Measurements from ENCODE around the gene LORICRIN. TPM values are rescaled to one million over a fixed set of nuclear protein-coding genes. Genes with fewer than 3 reads are reported as not detected.
A peak's percentile ranks its signal among the peaks of the same experiment; 100 is the strongest.

Gene LORICRIN
- total and polyA plus RNA-seq, 9 of the 15 experiments (the other 6 are each of a cell fraction or from before 2014, with no cell fraction given) = not detected

DNA sequence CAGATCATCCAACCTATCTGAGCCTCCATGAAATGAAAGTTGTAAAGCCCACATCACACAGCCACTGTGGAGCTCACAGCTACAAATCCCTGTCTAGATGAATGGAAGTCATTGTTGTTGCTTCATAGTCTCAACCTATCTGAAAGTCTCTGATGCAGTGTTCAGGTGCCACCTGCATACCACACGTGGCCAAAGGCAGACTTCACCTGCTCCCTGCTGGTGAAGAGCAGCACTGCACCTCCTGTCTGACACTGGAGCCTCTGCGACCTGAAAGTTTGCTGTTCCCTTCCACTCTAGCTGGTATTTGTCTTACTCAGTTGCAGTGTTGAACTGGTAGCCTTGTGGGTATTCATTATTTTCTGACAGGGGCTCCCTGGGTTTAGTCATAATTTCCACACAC lies 18.4 kb downstream of the LORICRIN start (continued):
- no peak for TF ChIP-seq KDM1A (IDR thresholded peaks at IDR 0.05)
- no peak for TF ChIP-seq BDP1 (IDR thresholded peaks at IDR 0.05; ENCODE audit: insufficient read depth, insufficient read length)
- TF ChIP-seq ZKSCAN8 (CRISPR knock-in tag; IDR thresholded peaks at IDR 0.05) = 0 out of 2 replicates have a peak, but pooled peaks have one; percentile 29
- no peak for TF ChIP-seq DNMT1 (IDR thresholded peaks at IDR 0.05)
- no peak for TF ChIP-seq CBX2 (IDR thresholded peaks at IDR 0.05; ENCODE audit: insufficient read depth, low read length, poor library complexity, severe bottlenecking)
- no peak for TF ChIP-seq ZBTB5 (IDR thresholded peaks at IDR 0.05)
- TF ChIP-seq ZNF174 (CRISPR knock-in tag; IDR thresholded peaks at IDR 0.05) = no peak
- no peak for TF ChIP-seq ZNF561 (CRISPR knock-in tag; conservative IDR thresholded peaks at IDR 0.05)
- TF ChIP-seq POLR2H (tag; IDR thresholded peaks at IDR 0.05; ENCODE audit: low read depth) = no peak
- no peak for TF ChIP-seq ZNF324 (CRISPR knock-in tag; IDR thresholded peaks at IDR 0.05)
- TF ChIP-seq, protein P1, sequence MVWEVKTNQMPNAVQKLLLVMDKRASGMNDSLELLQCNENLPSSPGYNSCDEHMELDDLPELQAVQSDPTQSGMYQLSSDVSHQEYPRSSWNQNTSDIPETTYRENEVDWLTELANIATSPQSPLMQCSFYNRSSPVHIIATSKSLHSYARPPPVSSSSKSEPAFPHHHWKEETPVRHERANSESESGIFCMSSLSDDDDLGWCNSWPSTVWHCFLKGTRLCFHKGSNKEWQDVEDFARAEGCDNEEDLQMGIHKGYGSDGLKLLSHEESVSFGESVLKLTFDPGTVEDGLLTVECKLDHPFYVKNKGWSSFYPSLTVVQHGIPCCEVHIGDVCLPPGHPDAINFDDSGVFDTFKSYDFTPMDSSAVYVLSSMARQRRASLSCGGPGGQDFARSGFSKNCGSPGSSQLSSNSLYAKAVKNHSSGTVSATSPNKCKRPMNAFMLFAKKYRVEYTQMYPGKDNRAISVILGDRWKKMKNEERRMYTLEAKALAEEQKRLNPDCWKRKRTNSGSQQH (CRISPR knock-in tag; IDR thresholded peaks at IDR 0.05) = no peak
- no peak for TF ChIP-seq NCOR1 (IDR thresholded peaks at IDR 0.05)
- no peak for TF ChIP-seq GTF3C2 (IDR thresholded peaks at IDR 0.05; ENCODE audit: borderline replicate concordance, extremely low read depth, insufficient read length)
- no peak for TF ChIP-seq RB1 (IDR thresholded peaks at IDR 0.05; ENCODE audit: low read depth)
- TF ChIP-seq HDAC1 (IDR thresholded peaks at IDR 0.05) = no peak
- TF ChIP-seq FOXK1 (CRISPR knock-in tag; IDR thresholded peaks at IDR 0.05; ENCODE audit: borderline replicate concordance) = no peak
- 0 out of 2 replicates have a peak, but pooled peaks have one; percentile 23 for TF ChIP-seq MYC (IDR thresholded peaks at IDR 0.05; ENCODE audit: low read depth, low read length)
- no peak for TF ChIP-seq MYC (CRISPR knock-in tag; IDR thresholded peaks at IDR 0.05; ENCODE audit: borderline replicate concordance, low read depth)
- no peak for TF ChIP-seq ZNF592 (IDR thresholded peaks at IDR 0.05)
